K562 (cell line): Measurements from ENCODE around the gene CHN2. TPM values are rescaled to one million over a fixed set of nuclear protein-coding genes. Genes with fewer than 3 reads are reported as not detected.

Experiments used
- ATAC-seq: fragments of 200-7000 bp; cut with Tn5 transposase; 3 replicates; pipeline ENCODE4 v1.9.1; 2020; ENCODE audit warnings: moderate library complexity
- BruUV-seq: library from RNA; stranded (reverse); fragments of 400-500 nt; replicated peaks from 2 replicates; lab custom pipeline; 2021; lab: Mats Ljungman, UMichigan
- CTCF ChIA-PET: fragments of 300-600 bp; formaldehyde crosslinking; extraction: SDS; loops from one replicate; lab custom pipeline; 2021; ENCODE audit warnings: low intra/inter-chr PET ratio; lab: Yijun Ruan, JAX
- POLR2A ChIA-PET: fragments of 300-600, 350-650 bp; sonication (Branson Sonifier 250); formaldehyde crosslinking; extraction: SDS; loops from one replicate; lab custom pipeline; 2021; ENCODE audit warnings: antibody characterized with exemption, inconsistent platforms; lab: Yijun Ruan, JAX
- DNase-seq, 4 experiments: peaks; one replicate each; pipeline versions ENCODE4 v3.0.0 to v3.0.0-alpha.2; 2011 to 2018; ENCODE audit warnings: low spot score in 3 of 4, mixed read lengths in 3 of 4; ENCODE audit errors: extremely low read depth in 1 of 4
- FAIRE-seq: peaks from 2 replicates; lab custom pipeline; 2011; peaks lifted over from hg19 to GRCh38; lab: Jason Lieb, UNC
- H2AFZ ChIP-seq: 2 replicates; pipeline ENCODE4 v1.6.0; 2011; ENCODE audit warnings: low read depth, low read length, control low read depth, inconsistent platforms
- H3K27ac ChIP-seq: fragments of 200-600 bp; 3 replicates; pipeline ENCODE4 v1.8.0; 2011; ENCODE audit warnings: low read depth, mild to moderate bottlenecking, control low read depth, inconsistent platforms, low read length, moderate library complexity, mixed read lengths; ENCODE audit errors: extremely low read depth
- H3K27me3 ChIP-seq, 2 experiments: fragments of 300-600 bp in 1 of 2; 2 replicates in 1 of 2; 3 replicates in 1 of 2; pipeline versions ENCODE4 v1.6.0 to v1.8.0; 2011; ENCODE audit warnings: inconsistent platforms in 2 of 2, low read length in 2 of 2, mild to moderate bottlenecking in 1 of 2, mixed read lengths in 1 of 2, moderate library complexity in 1 of 2; ENCODE audit not compliant: control insufficient read depth in 2 of 2, insufficient read depth in 2 of 2
- H3K36me3 ChIP-seq: fragments of 300-600 bp; 3 replicates; pipeline ENCODE4 v1.8.0; 2011; ENCODE audit warnings: mild to moderate bottlenecking, low read length, inconsistent platforms; ENCODE audit not compliant: control insufficient read depth, insufficient read depth
- H3K4me1 ChIP-seq, 2 experiments: fragments of 200-600 bp in 1 of 2; replicated peaks in 1 of 2; 2 replicates in 1 of 2; 3 replicates in 1 of 2; pipeline versions ENCODE4 v1.5.1 to v1.8.0; 2011; ENCODE audit warnings: inconsistent platforms in 2 of 2, low read length in 2 of 2, mild to moderate bottlenecking in 1 of 2, mixed read lengths in 1 of 2, moderate library complexity in 1 of 2; ENCODE audit not compliant: control insufficient read depth in 2 of 2, insufficient read depth in 2 of 2
- H3K4me2 ChIP-seq: 2 replicates; pipeline ENCODE4 v1.6.1; 2011; ENCODE audit warnings: low read length, control low read depth, inconsistent platforms, mixed read lengths; ENCODE audit not compliant: insufficient read depth
- H3K4me3 ChIP-seq: fragments of 200-600 bp; sonication (generic), shearing (Covaris generic); 2 replicates; pipeline ENCODE4 v1.5.1; 2016; ENCODE audit warnings: control low read depth, inconsistent platforms
- H3K79me2 ChIP-seq: fragments of 200-600 bp; 3 replicates; pipeline ENCODE4 v1.8.0; 2011; ENCODE audit warnings: low read length, inconsistent platforms; ENCODE audit not compliant: control insufficient read depth, insufficient read depth
- H3K9ac ChIP-seq, 2 experiments: 2 replicates each; pipeline versions ENCODE4 v1.6.0 to v1.6.1; 2011; ENCODE audit warnings: low read depth in 2 of 2, low read length in 2 of 2, control low read depth in 1 of 2, inconsistent platforms in 1 of 2, mild to moderate bottlenecking in 1 of 2, mixed read lengths in 1 of 2; ENCODE audit not compliant: insufficient read depth in 1 of 2
- H3K9me1 ChIP-seq: one replicate; pipeline ENCODE4 v1.6.0; 2011; ENCODE audit warnings: inconsistent platforms, mild to moderate bottlenecking, low read length, moderate library complexity; ENCODE audit not compliant: control insufficient read depth, insufficient read depth
- H3K9me3 ChIP-seq: replicated peaks from 2 replicates; pipeline ENCODE4 v1.5.1; 2011; ENCODE audit warnings: low read depth, low read length, inconsistent platforms; ENCODE audit not compliant: control insufficient read depth, insufficient read depth
- H4K20me1 ChIP-seq: replicated peaks from 2 replicates; pipeline ENCODE4 v1.6.1; 2011; ENCODE audit warnings: low read length, inconsistent platforms, mixed read lengths; ENCODE audit not compliant: control insufficient read depth, insufficient read depth
- EZH2 ChIP-seq: IDR thresholded peaks from 2 replicates; pipeline ENCODE4 v1.6.1; 2012; ENCODE audit warnings: low read depth, mild to moderate bottlenecking, inconsistent platforms, low read length, borderline replicate concordance
- SPI1 ChIP-seq: IDR thresholded peaks from 2 replicates; pipeline ENCODE4 v1.6.1; 2011; ENCODE audit warnings: low read depth, low read length, control low read depth, borderline replicate concordance
- WGBS: fragments of 100-300 bp; shearing (Covaris generic); methylation state at CpG from one replicate; pipeline ENCODE4 v1.1.6; 2016; ENCODE audit warnings: low coverage, mixed read lengths; ENCODE audit not compliant: insufficient coverage; ENCODE audit errors: missing lambda C conversion rate; 5-methylcytosine and 5-hydroxymethylcytosine counted together
- in situ Hi-C: fragments of 300-500 bp; cut with MboI; formaldehyde crosslinking; loops from 4 replicates; pipeline ENCODE4 v1.15.0; 2018; ENCODE audit warnings: inconsistent platforms, mixed read lengths
- intact Hi-C: fragments of 100-400 bp; cut with micrococcal nuclease; formaldehyde crosslinking; loops from 2 replicates; pipeline ENCODE4 v1.14.2; 2022
- polyA plus RNA-seq, 8 experiments: library from polyadenylated mRNA; depleted of rRNA in 4 of 8; stranded (reverse) in 5 of 8; unstranded in 3 of 8; fragments of >200 nt; fragmentation: Nextera tagmentation in 2 of 8; fragmentation: Illumina TruSeq in 1 of 8; extraction: Ambion mirVana in 2 of 8; extraction: Trizol in 1 of 8; gene quantifications; 2 replicates each; pipeline versions ENCODE4 v1.2.1 to v1.2.3, GENCODE V29; 2011 to 2014; ENCODE audit warnings: inconsistent platforms in 1 of 8, missing spikeins in 1 of 8
- total RNA-seq, 7 experiments: library from RNA; depleted of rRNA in 6 of 7; stranded (reverse); fragments of >200 nt in 6 of 7; fragmentation: Illumina TruSeq in 2 of 7; extraction: Trizol in 2 of 7; gene quantifications; 2 replicates each; pipeline versions ENCODE4 v1.2.1 to v1.2.3, GENCODE V29; 2011 to 2021; ENCODE audit warnings: low replicate concordance in 1 of 7
- TF ChIP-seq, protein P1 (sequence below), 2 experiments: fragments of 250-450 bp in 1 of 2; fragments of 450-650 bp in 1 of 2; sonication (Bioruptor Pico) in 1 of 2; IDR thresholded peaks; 2 replicates each; pipeline versions ENCODE4 v1.6.1 to v1.8.0; 2016 to 2021; ENCODE audit warnings: mild to moderate bottlenecking in 2 of 2, moderate library complexity in 2 of 2, missing compliant biosample characterization in 1 of 2, missing genetic modification characterization in 1 of 2
- TF ChIP-seq, protein P2 (sequence below), 2 experiments: IDR thresholded peaks; 2 replicates each; pipeline ENCODE4 v1.6.1; 2011; ENCODE audit warnings: borderline replicate concordance in 1 of 2, control low read depth in 1 of 2, low read depth in 1 of 2, low read length in 1 of 2, mild to moderate bottlenecking in 1 of 2, mixed read lengths in 1 of 2, moderate library complexity in 1 of 2; ENCODE audit not compliant: insufficient read depth in 1 of 2, insufficient read length in 1 of 2, poor library complexity in 1 of 2, severe bottlenecking in 1 of 2; ENCODE audit errors: extremely low read depth in 1 of 2

Gene CHN2
- total and polyA plus RNA-seq, 9 of the 15 experiments (the other 6 are each of a cell fraction or from before 2014, with no cell fraction given), result 0.12 to 2.1 (median 0.31) TPM; not detected in 1

- 0% methylated on average over 2 of the region's 2 CpGs for WGBS
- BruUV-seq, result no TSS peak
- H3K4me1 ChIP-seq, result no peaks in the 10 kb centered on the region
- H3K9me1 ChIP-seq, result no peaks in the 10 kb centered on the region
- peaks cover 0 to 3% of the 10 kb centered on the region in 2 experiments; a peak in 1 of 5 replicates for H3K27me3 ChIP-seq
- H3K9ac ChIP-seq, result no peak overlapping the region
- H3K4me3 ChIP-seq, result no peak overlapping the region
- no peaks in the 10 kb centered on the region for H4K20me1 ChIP-seq
- no peak for FAIRE-seq
- H3K36me3 ChIP-seq, result no peaks in the 10 kb centered on the region
- no peak overlapping the region for H3K27ac ChIP-seq
- CTCF ChIA-PET, result no interaction called here
- in situ Hi-C loops (no loop called here), intact Hi-C loops (no loop called here)
- POLR2A ChIA-PET, result no interaction called here
- no peaks in the 10 kb centered on the region for H3K79me2 ChIP-seq
- TF ChIP-seq, protein P1, sequence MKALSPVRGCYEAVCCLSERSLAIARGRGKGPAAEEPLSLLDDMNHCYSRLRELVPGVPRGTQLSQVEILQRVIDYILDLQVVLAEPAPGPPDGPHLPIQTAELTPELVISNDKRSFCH (CRISPR knock-in tag; IDR thresholded peaks at IDR 0.05), result no peak
- TF ChIP-seq, protein P1 (tag; IDR thresholded peaks at IDR 0.05), result no peak
- TF ChIP-seq SPI1 (0 out of 2 replicates have a peak, but pooled peaks have one; percentile 13), EZH2 (no peak)
- TF ChIP-seq, protein P2, sequence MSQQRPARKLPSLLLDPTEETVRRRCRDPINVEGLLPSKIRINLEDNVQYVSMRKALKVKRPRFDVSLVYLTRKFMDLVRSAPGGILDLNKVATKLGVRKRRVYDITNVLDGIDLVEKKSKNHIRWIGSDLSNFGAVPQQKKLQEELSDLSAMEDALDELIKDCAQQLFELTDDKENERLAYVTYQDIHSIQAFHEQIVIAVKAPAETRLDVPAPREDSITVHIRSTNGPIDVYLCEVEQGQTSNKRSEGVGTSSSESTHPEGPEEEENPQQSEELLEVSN (IDR thresholded peaks at IDR 0.05; ENCODE audit: borderline replicate concordance in 1 of 2, extremely low read depth in 1 of 2, insufficient read depth in 1 of 2, insufficient read length in 1 of 2, low read depth in 1 of 2, low read length in 1 of 2, poor library complexity in 1 of 2, severe bottlenecking in 1 of 2), result no peak
- DNase-seq, result no peak
- no peak overlapping the region for H2AFZ ChIP-seq
- ATAC-seq, result no peak
- no peak overlapping the region for H3K4me2 ChIP-seq
- H3K9me3 ChIP-seq, result no peaks in the 10 kb centered on the region
These were observed 167.8 kb downstream of the CHN2 start for GRCh38 chr7:29362380-29362779.
